ENCODE results near the gene HOOK2. TPM values are rescaled to one million over a fixed set of nuclear protein-coding genes. Genes with fewer than 3 reads are reported as not detected.

The HOOK2 gene
- polyA plus RNA-seq, 1 donor from 2014 or later = 28.4 TPM

GRCh38 chr19:12730064-12730463 lies 45.3 kb downstream of the HOOK2 start:
- H3K9me3 ChIP-seq (ENCODE audit: low read length) = no peaks in the 10 kb centered on the region
- H3K27ac ChIP-seq (ENCODE audit: low read length) = no peak overlapping the region
- no peaks in the 10 kb centered on the region for H3K9me2 ChIP-seq (ENCODE audit: insufficient read depth, low read length)
- peaks cover 31% of the 10 kb centered on the region for H3K79me2 ChIP-seq (replicated peaks; ENCODE audit: insufficient read depth, low read length)
- H3K9ac ChIP-seq (ENCODE audit: low read length) = no peak overlapping the region
- no peak overlapping the region for H3K4me2 ChIP-seq (ENCODE audit: low read length)
- H3K36me3 ChIP-seq (ENCODE audit: insufficient read depth, low read length) = no peaks in the 10 kb centered on the region
- H2AFZ ChIP-seq (ENCODE audit: low read depth, low read length) = no peak overlapping the region
- H3K4me3 ChIP-seq (ENCODE audit: low read length) = no peak overlapping the region
- no peaks in the 10 kb centered on the region for H3K27me3 ChIP-seq (ENCODE audit: insufficient read depth, low read depth, low read length)
- H3F3A ChIP-seq (ENCODE audit: insufficient read depth, low read length, poor library complexity, severe bottlenecking) = no peaks in the 10 kb centered on the region
- no peaks in the 10 kb centered on the region for H4K20me1 ChIP-seq (ENCODE audit: insufficient read depth)
- no peak for TF ChIP-seq RAD21 (conservative IDR thresholded peaks at IDR 0.05)
- TF ChIP-seq POLR2AphosphoS5 (IDR thresholded peaks at IDR 0.05) = no peak
- TF ChIP-seq, protein P1, sequence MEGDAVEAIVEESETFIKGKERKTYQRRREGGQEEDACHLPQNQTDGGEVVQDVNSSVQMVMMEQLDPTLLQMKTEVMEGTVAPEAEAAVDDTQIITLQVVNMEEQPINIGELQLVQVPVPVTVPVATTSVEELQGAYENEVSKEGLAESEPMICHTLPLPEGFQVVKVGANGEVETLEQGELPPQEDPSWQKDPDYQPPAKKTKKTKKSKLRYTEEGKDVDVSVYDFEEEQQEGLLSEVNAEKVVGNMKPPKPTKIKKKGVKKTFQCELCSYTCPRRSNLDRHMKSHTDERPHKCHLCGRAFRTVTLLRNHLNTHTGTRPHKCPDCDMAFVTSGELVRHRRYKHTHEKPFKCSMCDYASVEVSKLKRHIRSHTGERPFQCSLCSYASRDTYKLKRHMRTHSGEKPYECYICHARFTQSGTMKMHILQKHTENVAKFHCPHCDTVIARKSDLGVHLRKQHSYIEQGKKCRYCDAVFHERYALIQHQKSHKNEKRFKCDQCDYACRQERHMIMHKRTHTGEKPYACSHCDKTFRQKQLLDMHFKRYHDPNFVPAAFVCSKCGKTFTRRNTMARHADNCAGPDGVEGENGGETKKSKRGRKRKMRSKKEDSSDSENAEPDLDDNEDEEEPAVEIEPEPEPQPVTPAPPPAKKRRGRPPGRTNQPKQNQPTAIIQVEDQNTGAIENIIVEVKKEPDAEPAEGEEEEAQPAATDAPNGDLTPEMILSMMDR (IDR thresholded peaks at IDR 0.05; ENCODE audit: poor library complexity, severe bottlenecking) = no peak
- TF ChIP-seq REST (IDR thresholded peaks at IDR 0.05; ENCODE audit: borderline replicate concordance) = no peak

DNA sequence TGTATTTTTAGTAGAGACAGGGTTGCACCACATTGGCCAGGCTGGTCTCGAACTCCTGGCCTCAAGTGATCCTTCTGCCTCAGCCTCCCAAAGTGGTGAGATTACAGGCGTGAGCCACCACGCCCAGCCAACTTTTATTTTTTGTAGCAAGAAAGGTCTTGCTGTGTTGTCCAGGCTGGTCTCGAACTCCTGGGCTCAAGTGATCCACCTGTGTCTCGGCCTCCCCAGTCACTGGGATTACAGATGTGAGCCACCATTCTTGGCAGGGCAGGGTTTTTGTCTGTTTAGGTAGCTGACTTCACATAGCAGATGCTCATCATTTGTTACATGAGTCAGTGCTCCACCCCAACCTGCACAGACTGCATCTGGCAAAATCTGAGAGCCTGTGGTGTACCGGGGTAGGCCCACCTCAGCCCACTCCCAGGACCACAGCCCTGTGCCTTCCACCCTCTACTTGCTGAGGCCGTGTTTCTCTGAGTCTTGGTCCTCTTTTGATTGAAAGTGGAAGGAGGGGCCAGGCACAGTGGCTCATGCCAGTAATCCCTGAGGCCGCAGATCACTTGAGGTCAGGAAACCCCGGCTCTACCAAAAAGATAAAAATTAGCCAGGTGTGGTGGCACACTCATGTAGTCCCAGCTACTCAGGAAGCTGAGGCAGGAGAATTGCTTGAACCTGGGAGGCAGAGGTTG lies 47.5 kb downstream of the HOOK2 start:
- Histone ChIP-seq H4K20me1 (ENCODE audit: insufficient read depth) (no peaks in the 10 kb centered on the region), H3K9me2 (ENCODE audit: insufficient read depth, low read length) (no peaks in the 10 kb centered on the region), H3F3A (ENCODE audit: insufficient read depth, low read length, poor library complexity, severe bottlenecking) (peaks cover 4% of the 10 kb centered on the region), H3K36me3 (ENCODE audit: insufficient read depth, low read length) (no peaks in the 10 kb centered on the region), H3K4me2 (ENCODE audit: low read length) (no peak overlapping the region), H3K27me3 (ENCODE audit: insufficient read depth, low read depth, low read length) (no peaks in the 10 kb centered on the region), H3K79me2 (replicated peaks; ENCODE audit: insufficient read depth, low read length) (peaks cover 19% of the 10 kb centered on the region), H3K9ac (ENCODE audit: low read length) (no peak overlapping the region), H3K27ac (ENCODE audit: low read length) (no peak overlapping the region), H2AFZ (ENCODE audit: low read depth, low read length) (no peak overlapping the region), H3K4me3 (ENCODE audit: low read length) (no peak overlapping the region), H3K9me3 (ENCODE audit: low read length) (no peaks in the 10 kb centered on the region)
- TF ChIP-seq EP300 (conservative IDR thresholded peaks at IDR 0.05; ENCODE audit: poor library complexity, severe bottlenecking) = no peak
- no peak for TF ChIP-seq SMC3 (conservative IDR thresholded peaks at IDR 0.05; ENCODE audit: poor library complexity)
- no peak for TF ChIP-seq EZH2 (IDR thresholded peaks at IDR 0.05; ENCODE audit: borderline replicate concordance, insufficient read depth, low read length, poor library complexity, severe bottlenecking)
- TF ChIP-seq TAF1 (IDR thresholded peaks at IDR 0.05; ENCODE audit: low read depth) = no peak
- no peak for TF ChIP-seq REST (IDR thresholded peaks at IDR 0.05; ENCODE audit: borderline replicate concordance)
- TF ChIP-seq, protein P1 (IDR thresholded peaks at IDR 0.05; ENCODE audit: poor library complexity, severe bottlenecking) = no peak
- TF ChIP-seq MXI1 (conservative IDR thresholded peaks at IDR 0.05; ENCODE audit: poor library complexity, severe bottlenecking) = no peak
- no peak for TF ChIP-seq POLR2AphosphoS5 (IDR thresholded peaks at IDR 0.05)
- TF ChIP-seq RAD21 (conservative IDR thresholded peaks at IDR 0.05) = no peak

Data from neural cell (in vitro differentiated cells).